ENCODE results near the gene FHOD1.

Gene FHOD1

DNA sequence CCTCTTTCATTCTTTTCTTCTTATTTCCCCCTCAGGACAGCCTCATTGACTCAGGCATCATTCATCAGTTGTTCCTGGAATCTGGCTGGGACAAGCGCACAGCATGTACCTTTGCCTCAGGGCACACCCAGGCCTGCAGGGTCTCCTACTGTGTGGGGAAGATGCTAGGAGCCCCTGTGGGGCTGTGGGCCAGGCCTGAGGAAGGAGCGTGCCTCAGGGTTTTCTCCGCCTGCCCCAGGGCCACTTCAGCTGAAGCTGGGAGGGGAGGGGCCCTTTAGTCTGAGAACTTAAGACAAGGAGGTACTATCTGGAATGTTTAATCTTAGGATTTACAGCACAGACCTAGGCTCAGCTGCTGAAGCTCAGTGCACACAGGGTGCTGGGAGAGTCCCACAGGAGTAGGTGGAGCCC is 40.4 kb downstream of the FHOD1 start:
- DNase-seq = no peak

DNA sequence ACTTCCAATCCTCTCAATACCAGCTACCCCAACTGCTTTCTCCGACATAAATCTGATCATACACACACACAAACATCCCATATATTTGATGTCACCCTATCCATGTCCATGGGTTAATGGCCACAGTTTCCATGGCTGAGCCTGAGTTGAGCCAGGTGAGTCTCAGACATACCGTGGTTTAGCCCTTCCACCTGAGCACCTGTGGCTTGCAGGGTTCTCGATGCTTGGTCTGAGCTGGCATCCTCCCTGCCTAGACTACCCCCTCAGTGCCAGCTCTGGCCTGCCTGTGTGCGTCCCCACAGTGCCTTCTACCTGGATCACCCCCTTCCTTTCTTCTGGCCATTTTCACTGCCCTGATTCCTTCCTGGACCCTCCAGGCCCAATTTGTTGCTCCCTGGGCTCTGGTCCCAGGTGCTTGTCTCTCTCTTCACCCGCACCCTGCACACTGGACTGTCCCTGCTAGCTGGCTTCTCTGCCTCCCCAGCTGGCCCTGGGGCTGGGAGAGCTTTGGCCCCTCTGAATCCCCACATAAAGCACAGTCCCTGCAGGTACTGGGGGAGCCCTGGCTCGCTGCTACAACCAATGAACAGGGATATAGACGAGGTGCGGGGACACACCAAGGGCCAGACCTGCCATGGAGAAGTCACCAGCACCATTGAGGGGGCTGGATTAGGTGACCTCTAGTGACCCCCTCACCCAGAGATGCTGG is 41.0 kb downstream of the FHOD1 start:
- no peak for DNase-seq

DNA sequence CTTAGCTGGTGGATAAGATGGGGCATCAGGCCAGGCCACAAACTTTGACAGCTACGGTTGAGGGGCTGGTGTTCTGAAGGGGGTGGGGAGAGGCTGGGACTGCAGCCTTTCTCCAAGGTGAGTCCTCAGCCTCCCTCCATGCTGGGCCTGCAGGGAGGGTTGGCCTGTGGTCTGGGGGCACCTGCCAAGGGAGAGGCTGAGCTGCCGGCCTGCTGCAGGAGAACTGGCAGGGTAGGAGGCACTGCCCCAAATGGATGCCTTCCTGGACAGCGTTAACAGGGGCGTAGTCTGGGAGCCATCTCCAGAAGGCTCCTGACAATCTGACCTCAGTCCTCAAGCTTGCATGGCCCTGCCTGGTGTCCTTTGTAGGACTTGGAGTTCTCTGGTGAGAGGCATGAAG is 43.2 kb downstream of the FHOD1 start:
- no peak for DNase-seq

DNA sequence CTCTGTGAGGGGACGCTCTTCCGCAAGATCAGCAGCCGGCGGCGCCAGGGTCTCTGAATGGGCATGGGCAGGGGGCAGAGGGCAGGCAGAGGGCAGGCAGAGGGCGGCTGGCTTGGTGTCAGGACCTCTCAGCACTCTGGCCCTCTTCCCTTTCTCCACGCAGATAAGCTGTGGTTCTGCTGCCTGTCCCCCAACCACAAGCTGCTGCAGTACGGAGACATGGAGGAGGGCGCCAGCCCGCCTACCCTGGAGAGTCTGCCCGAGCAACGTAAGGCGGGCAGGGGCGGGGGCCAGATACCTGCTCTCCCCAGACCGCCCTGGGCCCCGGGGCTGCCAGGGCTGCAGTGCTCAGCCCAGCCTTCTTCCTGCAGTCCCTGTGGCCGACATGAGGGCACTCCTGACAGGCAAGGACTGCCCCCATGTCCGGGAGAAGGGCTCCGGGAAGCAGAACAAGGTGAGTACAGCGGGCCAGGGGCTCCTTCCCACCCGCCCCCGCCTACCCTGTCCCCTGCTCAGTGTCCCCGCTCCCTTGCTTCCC is 44.3 kb downstream of the FHOD1 start:
- no peak for DNase-seq

DNA sequence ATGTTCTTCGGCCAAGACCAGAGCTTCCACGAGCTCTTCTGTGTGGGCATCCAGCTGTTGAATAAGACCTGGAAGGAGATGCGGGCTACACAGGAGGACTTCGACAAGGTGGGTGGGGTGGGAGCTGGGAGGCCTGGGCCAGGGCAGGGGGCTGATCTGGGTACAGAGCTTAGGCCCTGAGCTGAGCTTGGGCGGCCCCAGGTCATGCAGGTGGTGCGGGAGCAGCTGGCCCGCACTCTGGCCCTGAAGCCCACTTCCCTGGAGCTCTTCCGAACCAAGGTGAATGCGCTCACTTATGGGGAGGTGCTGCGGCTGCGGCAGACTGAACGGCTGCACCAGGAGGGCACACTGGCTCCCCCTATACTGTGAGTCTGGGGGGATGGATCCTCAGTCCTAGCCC is 44.9 kb downstream of the FHOD1 start:
- no peak for DNase-seq

DNA sequence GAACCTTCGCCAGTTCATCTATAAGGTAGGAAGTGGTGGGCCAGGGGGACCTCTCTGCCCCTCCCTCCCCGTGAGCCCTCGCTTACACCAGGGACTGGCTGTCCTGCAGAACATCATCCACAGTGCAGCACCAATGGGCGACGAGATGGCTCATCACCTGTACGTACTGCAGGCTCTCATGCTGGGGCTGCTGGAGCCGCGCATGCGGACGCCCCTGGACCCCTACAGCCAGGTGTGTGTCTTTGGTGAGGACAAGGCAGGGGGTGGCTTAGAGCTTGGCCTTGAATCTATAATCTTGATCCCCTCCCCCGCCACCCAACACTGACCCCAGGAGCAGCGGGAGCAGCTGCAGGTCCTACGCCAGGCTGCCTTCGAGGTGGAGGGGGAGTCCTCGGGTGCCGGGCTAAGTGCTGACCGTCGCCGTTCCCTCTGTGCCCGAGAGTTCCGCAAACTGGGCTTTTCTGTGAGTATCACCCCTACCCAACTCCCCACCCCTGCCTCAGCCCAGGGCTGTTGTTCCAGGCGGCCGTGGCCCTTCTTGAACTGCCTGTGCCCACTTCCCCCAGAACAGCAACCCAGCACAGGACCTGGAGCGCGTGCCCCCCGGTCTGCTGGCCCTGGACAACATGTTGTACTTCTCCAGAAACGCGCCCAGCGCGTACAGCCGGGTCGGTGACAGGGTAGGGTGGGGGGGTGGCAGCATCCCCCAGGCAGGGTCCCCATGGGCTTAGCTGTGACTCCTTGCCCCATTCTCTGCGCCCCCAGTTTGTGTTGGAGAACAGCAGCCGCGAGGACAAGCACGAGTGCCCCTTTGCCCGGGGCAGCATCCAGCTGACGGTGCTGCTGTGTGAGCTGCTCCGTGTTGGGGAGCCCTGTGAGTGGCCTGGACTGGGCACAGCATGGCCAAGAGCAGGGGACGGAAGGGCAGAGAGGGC is 45.6 kb downstream of the FHOD1 start:
- DNase-seq = no peak

DNA sequence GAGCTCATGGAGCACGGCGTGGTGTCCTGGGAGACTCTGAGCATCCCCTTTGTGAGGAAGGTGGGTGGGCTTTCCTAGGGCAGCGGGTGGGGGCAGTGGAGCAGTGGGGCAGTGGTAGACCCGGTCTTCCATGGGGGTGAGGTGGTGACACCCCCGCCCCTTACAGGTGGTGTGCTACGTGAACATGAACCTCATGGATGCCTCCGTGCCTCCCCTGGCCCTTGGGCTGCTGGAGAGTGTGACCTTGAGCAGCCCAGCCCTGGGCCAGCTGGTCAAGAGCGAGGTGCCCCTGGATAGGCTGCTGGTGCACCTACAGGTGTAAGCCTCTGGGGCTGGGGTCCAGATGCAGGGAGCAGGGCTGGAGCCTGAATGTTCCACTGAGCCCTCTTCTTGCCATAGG is 46.8 kb downstream of the FHOD1 start:
- no peak for DNase-seq

DNA sequence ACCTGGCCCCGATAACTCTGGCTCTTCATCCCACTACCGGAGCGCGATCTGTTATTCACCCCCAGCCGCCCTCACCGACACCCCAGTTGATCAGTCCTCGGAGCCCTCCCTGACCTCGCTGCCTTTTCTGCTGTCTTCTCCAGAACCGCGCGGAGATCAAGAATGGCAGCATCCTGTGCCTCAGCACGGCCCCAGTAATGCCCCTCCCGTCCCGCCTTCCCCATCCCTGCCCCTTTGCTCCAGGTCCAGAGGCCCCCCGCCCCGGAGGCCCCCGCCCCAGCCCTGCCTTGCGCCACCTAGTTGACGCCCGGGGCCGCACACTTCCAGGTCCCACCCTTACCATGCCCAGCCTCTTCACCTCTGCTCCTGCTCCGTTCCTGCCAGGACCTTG is 47.5 kb downstream of the FHOD1 start:
- DNase-seq = no peak

DNA sequence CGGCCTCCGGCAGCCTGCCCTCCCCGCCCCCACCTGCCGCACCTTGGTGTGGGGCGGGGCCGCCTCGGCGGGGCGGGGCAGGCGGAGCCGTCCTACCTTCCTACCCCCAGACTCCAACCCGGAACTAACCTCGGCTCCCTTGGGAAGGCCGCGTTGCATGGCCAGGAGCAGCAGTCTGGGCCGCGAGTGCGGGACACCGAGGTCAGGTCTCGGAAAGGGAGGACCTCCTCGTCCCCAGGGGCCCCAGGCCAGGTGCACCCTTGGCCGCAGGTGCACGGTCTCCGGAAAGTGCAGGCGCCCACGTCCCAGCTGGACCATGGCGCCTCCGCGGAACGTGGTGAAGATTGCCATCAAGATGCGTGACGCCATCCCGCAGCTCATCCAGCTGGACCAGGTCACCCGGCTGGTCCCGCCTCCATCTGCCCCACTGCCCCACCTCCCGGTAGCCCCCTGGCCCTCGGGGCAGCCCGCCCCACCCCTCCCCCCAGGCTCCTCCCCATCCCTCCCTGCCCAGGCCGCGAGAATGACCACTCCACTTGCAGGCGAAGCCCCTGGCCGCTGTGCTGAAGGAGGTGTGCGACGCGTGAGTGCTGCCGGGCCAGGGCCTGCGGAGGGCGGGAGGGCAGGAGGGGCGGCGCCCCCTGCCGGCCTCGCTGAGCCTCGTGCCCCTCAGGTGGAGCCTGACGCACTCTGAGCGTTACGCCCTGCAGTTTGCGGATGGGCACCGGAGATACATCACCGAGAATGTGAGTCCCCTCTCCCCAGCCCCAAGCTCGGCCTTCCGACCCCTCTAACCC is 48.1 kb downstream of the FHOD1 start, which contains the start of gene ELMO3:
Gene ELMO3, plus strand, starts transcription at position 121 of the 797 bp plus-strand sequence. Its CDS starts 196 bp downstream, at position 317.
- DNase-seq = peak; percentile 72

DNA sequence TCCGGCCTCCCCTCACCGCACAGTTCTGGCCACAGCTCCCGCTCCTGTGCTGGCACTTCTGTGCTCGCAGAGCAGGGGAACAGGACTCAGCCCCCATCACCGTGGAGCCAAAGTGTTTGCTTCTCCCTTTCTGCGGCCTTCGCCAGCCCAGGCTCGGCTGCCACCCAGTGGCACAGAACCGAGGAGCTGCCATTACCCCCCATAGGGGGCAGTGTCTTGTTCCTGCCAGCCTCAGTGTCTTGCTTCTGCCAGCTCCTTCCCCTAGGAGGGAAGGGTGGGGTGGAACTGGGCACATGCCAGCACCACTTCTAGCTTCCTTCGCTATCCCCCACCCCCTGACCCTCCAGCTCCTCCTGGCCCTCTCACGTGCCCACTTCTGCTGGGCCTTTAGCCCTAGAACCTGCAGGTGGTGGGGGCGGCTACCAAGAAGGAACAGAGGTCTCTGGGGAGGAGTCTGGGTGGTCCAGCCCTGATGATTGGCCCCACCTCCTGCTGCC is 49.0 kb downstream of the FHOD1 start:
- peak; percentile 39 for DNase-seq

DNA sequence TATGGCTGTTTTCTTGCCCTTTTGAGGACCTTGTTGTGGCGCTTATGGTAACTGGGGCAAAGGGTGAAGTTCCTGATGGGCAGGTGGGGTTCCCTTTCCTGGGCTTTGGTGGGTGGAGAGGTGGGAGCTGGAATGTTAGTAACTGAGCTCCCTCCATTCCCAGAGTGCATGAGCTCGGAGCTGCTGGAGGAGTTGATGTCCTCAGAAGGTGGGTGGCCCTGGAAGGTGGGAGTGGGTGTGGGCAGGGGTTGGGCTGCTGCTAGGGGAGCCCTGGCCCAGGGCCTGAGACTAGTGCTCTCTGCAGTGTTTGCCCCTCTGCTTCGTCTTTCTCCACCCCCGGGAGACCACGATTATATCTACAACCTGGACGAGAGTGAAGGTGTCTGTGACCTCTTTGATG is 49.6 kb downstream of the FHOD1 start:
- no peak for DNase-seq

DNA sequence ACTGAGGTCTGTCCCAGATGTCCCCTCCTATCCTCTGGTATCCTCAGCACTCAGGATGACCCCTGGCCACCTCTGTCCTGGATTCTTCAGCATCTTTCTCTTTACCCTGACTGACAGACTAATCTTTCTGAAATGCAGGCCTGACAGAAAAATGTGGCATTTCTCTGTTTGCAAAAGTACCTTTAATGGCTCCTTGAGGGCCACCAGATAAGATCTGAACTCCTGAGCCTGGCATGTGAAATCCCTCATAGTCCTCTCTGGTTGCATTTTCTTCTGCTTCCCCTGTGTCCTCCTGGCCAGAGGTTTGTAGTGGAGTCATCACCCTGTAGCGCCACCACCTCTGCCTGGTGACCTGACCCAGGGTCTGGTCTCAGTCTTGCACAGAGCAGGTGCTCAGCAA is 50.4 kb downstream of the FHOD1 start:
- no peak for DNase-seq

DNA sequence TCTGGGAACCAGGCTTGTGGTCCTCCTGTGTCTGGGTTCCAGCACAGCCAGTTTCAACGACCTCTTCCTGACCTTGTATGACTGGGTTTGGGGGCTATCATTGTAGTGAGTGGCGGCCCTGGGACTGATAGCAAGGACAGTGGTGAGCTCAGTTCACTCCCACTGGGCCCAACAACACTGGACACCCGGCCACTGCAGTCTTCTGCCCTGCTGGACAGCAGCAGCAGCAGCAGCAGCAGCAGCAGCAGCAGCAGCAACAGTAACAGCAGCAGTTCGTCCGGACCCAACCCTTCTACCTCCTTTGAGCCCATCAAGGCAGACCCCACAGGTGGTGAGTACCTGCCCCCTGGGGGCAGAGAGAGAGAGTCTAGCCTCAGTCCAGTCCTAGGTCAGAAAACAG is 51.6 kb downstream of the FHOD1 start:
- DNase-seq = no peak

DNA sequence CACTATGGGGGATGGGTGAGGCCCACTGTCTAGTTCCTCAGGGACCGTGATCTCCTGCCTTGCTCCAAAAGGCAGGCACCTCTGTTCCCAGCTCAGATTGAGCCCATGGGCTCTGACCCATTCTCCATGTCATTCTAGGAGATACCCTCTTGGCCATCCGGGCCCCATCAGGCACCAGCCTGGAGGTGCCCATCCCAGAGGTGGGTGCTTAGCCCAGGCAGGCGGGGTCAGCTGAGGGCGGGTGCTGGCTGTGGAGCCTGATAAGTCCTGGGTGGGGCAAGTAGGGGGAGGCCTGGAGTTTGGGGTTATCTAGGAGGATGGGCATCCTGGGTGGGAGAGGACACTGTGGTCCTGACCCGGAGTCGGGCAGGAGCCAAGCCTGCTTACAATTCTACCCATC is 53.0 kb downstream of the FHOD1 start:
- no peak for DNase-seq

DNA sequence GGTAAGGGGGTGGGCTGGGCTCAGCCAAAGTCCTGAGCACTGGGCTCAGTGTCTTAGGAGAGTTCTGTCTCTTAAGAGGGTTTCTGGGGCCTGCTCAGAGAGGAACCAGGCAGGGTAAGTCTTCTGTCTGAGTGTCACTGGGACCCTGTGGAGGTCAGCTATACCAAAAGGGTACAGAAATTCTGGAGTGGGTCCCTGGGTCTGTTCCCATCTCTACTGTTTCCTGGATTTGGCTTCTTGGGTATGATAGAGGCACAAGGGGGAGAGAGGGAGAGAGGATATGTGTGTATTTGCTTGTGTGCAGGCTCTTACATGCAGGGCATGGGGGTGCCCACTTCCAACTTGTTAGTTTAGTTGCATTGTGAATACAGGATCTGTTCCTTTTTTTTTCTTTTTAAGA is 53.7 kb downstream of the FHOD1 start:
- DNase-seq = no peak

DNA sequence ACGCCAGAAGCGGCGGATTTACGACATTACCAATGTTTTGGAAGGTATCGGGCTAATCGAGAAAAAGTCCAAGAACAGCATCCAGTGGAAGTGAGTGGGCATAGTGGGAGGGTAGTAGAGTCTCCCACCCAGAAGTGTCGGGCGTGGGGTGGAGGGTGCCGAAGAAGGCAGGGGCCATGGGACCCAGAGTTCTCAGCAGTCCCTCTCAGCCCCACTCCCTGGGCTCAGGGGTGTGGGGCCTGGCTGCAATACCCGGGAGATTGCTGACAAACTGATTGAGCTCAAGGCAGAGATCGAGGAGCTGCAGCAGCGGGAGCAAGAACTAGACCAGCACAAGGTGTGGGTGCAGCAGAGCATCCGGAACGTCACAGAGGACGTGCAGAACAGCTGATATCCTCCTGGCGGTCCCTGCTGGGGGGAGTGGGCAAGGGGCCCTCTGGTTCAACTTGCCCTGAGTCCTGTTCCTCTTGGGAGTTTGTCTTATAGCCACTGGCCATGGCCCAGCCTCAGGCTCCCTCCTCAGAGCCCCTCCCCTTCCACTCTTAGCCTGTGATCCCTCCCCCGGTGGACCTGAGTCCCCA is 54.4 kb downstream of the FHOD1 start:
- DNase-seq = no peak

DNA sequence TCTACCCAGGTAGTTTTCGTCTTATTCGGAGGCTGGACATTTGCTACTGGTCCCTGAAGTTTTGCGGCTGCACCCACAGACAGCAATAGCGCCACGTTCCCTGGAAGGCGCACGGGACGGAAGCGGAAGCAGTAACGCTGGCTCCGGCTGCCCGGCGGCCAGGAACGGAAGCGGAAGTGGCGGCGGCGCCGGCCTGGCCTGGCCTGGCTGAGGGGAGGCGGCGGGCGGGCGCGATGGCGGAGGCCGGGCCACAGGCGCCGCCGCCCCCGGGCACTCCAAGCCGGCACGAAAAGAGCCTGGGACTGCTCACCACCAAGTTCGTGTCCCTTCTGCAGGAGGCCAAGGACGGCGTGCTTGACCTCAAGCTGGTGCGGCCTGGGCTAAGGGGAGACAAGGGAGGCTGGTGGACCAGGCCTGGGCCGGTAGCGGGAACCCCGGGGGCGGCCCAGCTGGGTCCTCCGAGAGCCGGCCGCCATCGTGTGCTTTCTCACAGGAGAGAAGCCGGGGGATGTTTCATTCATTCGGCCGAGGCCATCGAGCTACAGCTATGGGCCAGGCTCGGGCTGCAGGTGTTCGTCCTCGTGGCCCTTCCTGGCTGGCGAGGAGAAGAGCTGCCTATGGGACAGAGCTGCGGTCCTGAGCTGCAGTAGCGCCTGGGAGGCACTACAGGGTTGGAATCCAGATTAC is 55.1 kb downstream of the FHOD1 start, which contains the start of gene E2F4:
Gene E2F4, plus strand, starts transcription at position 161 of the 687 bp plus-strand sequence. Its CDS starts 73 bp downstream, at position 234.
- peak; percentile 89 for DNase-seq

DNA sequence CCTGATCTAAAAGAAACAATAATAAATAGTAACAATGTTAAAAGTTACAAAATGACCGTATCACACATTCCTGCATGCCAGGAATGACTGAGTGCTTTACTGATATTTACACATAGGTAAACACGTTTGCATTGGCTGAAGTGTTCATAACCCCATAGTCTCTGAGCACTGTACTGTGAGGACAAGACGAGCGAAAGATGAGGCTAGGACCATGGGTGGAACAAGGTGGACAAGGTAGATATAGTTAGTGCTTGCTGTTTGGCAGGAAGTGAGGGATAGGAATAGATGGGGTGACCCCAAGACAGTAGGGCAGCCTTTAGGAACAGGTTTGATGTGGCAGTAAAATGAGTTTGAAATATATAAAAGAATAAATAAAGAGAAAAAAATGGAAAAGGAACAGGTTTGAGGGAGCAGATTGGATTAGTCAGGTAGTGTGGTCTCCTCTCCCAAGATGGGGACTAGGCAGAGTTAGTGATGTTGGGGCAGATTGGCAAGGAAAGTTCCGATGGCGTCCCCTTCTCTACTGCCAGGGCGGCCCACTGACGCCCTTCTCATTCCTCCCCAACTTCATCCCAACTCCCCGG is 55.8 kb downstream of the FHOD1 start:
- DNase-seq = no peak

DNA sequence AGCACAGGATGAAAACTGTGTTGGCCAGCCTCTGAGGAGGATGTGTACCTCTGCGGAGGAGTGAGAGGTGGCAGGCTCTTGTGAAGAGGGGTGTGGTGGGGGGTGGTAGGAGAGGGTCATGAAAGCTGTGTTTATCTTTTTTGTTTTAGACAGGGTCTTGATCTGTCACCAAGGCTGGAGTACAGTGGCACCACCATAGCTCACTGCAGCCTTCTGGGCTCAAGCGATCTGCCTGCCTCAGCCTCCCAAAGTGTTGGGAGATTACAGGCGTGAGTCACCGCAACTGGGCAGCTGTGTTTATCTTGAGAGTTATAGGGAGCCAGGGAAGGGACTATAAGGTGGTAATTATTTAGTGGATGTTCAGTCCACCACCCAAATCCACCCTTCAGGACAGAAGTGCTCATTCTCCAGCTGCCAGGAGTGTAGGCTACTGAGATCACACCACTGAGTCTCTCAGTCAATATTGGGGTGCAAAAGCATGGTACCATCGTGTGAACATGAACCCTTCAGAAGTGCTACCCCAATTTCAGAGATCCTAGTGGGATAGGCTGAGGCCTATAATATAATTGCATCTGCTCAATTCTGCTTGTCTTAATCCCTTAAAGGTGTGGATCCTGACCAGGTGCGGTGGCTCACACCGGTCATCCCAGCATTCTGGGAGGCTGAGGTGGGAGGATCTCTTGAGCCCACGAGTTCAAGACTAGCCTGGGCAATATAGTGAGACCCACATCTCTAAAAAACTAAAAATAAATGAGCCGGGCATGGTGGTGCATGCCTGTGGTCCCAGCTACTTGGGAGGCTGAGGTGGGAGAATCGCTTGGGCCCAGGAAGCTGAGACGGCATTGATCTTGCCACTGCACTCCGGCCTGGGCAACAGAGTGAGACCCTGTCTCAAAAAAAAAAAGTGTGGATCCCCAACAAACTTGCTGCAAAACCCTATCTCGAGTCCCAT is 56.6 kb downstream of the FHOD1 start:
- DNase-seq = peak; percentile 32

DNA sequence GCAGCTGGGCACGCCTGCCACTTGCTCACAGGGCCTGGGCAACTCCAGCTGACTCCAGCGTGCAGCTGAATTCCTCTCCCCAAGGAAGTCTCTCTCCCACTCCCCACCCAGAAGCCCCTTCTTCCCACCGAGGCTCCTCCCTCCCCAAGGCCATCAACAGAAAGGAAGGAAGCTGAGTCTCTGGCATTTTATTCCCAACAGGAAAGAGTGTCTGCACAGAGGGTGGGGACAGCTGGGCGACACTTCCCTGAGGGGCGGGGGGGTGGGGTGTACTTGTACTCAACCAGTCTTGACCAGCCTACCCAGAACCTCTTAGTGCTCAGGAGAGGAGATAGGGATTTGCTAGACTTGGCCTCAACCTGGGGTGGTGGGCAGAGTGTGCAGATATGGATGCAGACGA is 57.2 kb downstream of the FHOD1 start, which contains the start of gene EXOC3L1:
Gene EXOC3L1, minus strand, starts transcription at position 96 of the 400 bp plus-strand sequence. CDS start 460 bp downstream, outside the sequence.
- peak; percentile 7 for DNase-seq

All from NCI-H69 (cell line).